ENCODE data around the gene ATP4B. TPM values are rescaled to one million over a fixed set of nuclear protein-coding genes. Genes with fewer than 3 reads are reported as not detected.
"Not testable (repeated sequence)": the region's sequence is repeated elsewhere in the genome, so short reads cannot be mapped to it uniquely, and the experiment has no call there.

ATP4B gene
- total RNA-seq, 1 experiment from 2014 or later, result not detected

GRCh38 chr13:113621498-113621897, 36.5 kb downstream of the ATP4B start:
- H3K23ac ChIP-seq (ENCODE audit: insufficient read length, low read depth, low read length); H2BK5ac ChIP-seq (ENCODE audit: insufficient read length, low read length); H3K9ac ChIP-seq (ENCODE audit: extremely low read depth, insufficient read length, low read length); H3K27me3 ChIP-seq (ENCODE audit: insufficient read depth, low read length); H3K79me2 ChIP-seq (ENCODE audit: insufficient read depth, low read length); H3K18ac ChIP-seq (ENCODE audit: insufficient read length, low read depth, low read length); H3K4me2 ChIP-seq (ENCODE audit: insufficient read depth, insufficient read length, low read length); H4K5ac ChIP-seq (ENCODE audit: insufficient read length, low read depth, low read length); H3K79me1 ChIP-seq (ENCODE audit: insufficient read depth, low read depth, low read length, poor library complexity, severe bottlenecking); H3K9me3 ChIP-seq (ENCODE audit: control insufficient read depth, low read depth, low read length); H2BK15ac ChIP-seq (ENCODE audit: low read depth, low read length); H3K27ac ChIP-seq (ENCODE audit: insufficient read length, low read depth, low read length); H3K56ac ChIP-seq (ENCODE audit: insufficient read length, low read depth, low read length); H3K4ac ChIP-seq (ENCODE audit: low read depth, low read length); H2AFZ ChIP-seq (ENCODE audit: low read length); H2BK120ac ChIP-seq (ENCODE audit: low read depth, low read length, poor library complexity, severe bottlenecking); H3K27me3 Mint-ChIP-seq (ENCODE audit: low read depth); H3K23me2 ChIP-seq (ENCODE audit: insufficient read length, low read depth, low read length, poor library complexity, severe bottlenecking); H3K4me1 ChIP-seq (ENCODE audit: insufficient read depth, low read length); H4K20me1 ChIP-seq (ENCODE audit: control insufficient read depth, insufficient read depth, insufficient read length); H3K14ac ChIP-seq (ENCODE audit: insufficient read depth, low read length); H3K4me3 Mint-ChIP-seq; H2BK12ac ChIP-seq (ENCODE audit: insufficient read length, low read depth, low read length); H2BK20ac ChIP-seq (ENCODE audit: low read depth, low read length, poor library complexity, severe bottlenecking); H3T11ph ChIP-seq (ENCODE audit: low read length); H2AK5ac ChIP-seq (ENCODE audit: insufficient read length, low read length); H4K91ac ChIP-seq (ENCODE audit: insufficient read length, low read depth, low read length); H4K8ac ChIP-seq (replicated peaks; ENCODE audit: insufficient read length, low read depth, low read length); H3K27ac Mint-ChIP-seq: not testable (repeated sequence)
- Mint-ChIP-seq H3K4me1 (peaks cover 18 to 20% of the 10 kb centered on the region in 2 experiments), H3K36me3 (ENCODE audit: insufficient read depth in 1 of 3, low read depth in 3 of 3) (peaks cover 51 to 67% (median 60%) of the 10 kb centered on the region in 3 experiments), H3K9me3 (peaks cover 14 to 18% of the 10 kb centered on the region in 2 experiments)
- TF ChIP-seq, protein P1, sequence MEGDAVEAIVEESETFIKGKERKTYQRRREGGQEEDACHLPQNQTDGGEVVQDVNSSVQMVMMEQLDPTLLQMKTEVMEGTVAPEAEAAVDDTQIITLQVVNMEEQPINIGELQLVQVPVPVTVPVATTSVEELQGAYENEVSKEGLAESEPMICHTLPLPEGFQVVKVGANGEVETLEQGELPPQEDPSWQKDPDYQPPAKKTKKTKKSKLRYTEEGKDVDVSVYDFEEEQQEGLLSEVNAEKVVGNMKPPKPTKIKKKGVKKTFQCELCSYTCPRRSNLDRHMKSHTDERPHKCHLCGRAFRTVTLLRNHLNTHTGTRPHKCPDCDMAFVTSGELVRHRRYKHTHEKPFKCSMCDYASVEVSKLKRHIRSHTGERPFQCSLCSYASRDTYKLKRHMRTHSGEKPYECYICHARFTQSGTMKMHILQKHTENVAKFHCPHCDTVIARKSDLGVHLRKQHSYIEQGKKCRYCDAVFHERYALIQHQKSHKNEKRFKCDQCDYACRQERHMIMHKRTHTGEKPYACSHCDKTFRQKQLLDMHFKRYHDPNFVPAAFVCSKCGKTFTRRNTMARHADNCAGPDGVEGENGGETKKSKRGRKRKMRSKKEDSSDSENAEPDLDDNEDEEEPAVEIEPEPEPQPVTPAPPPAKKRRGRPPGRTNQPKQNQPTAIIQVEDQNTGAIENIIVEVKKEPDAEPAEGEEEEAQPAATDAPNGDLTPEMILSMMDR (conservative IDR thresholded peaks at IDR 0.05), result peak; percentile 72
- peak; percentile 64 for DNase-seq
- no CpG with 5 or more reads among the region's 13 CpGs for WGBS (ENCODE audit: extremely low coverage, insufficient read length, low lambda C conversion rate)

Measured in H9 (cell line).